Uterus (tissue), 2 donors: ENCODE data around the gene ARHGAP18.

Experiments used
- CTCF ChIP-seq, 4 experiments: fragments of 200-600 bp in 2 of 4; fragments of 450-650 bp in 2 of 4; sonication (generic) in 2 of 4; IDR thresholded peaks; one replicate each; pipeline ENCODE4 v1.5.1; 2016 to 2019; ENCODE audit warnings: antibody characterized with exemption in 4 of 4, mild to moderate bottlenecking in 2 of 4, moderate library complexity in 1 of 4
- POLR2A ChIP-seq, 2 donors: fragments of 450-650 bp; IDR thresholded peaks; one replicate each; pipeline ENCODE4 v1.6.1; 2016; ENCODE audit warnings: antibody characterized with exemption in 2 of 2, mild to moderate bottlenecking in 1 of 2, moderate library complexity in 1 of 2

GRCh38 chr6:129731428-129731827 is 21.5 kb upstream of the ARHGAP18 start:
- TF ChIP-seq CTCF (IDR thresholded peaks at IDR 0.05) (no peak), POLR2A (IDR thresholded peaks at IDR 0.05) (no peak)
